ELR (cell line): ENCODE measurements around the gene LCORL.
A peak's percentile ranks its signal among the peaks of the same experiment; 100 is the strongest.
"Not testable (repeated sequence)": the region's sequence is repeated elsewhere in the genome, so short reads cannot be mapped to it uniquely, and the experiment has no call there.

ENCODE experiments used
- DNase-seq: peaks from one replicate; pipeline ENCODE4 v3.0.0-alpha.2; 2015; ENCODE audit warnings: low read depth

Gene LCORL

GRCh38 chr4:17851959-17852358, 169.6 kb downstream of the LCORL start:
- DNase-seq = no peak

- not testable (repeated sequence) for DNase-seq
Observed at GRCh38 chr4:17850295-17850694, 171.3 kb downstream of the LCORL start.

GRCh38 chr4:17846266-17846665, 175.3 kb downstream of the LCORL start:
- DNase-seq = peak; percentile 51

GRCh38 chr4:17823871-17824669, 197.5 kb downstream of the LCORL start:
- no peak for DNase-seq

- DNase-seq = peak; percentile 64
Observed at GRCh38 chr4:17817027-17817426, 204.5 kb downstream of the LCORL start.

GRCh38 chr4:17816142-17816541, 205.4 kb downstream of the LCORL start:
- DNase-seq = no peak

- peak; percentile 76 for DNase-seq
Observed at GRCh38 chr4:17814140-17814539, 207.4 kb downstream of the LCORL start.

- peak; percentile 30 for DNase-seq
Observed at GRCh38 chr4:17812801-17813200, 208.8 kb downstream of the LCORL start.

GRCh38 chr4:17812125-17812524, 209.4 kb downstream of the LCORL start:
- peak; percentile 16 for DNase-seq

GRCh38 chr4:17811078-17811603, 210.4 kb downstream of the LCORL start:
- peak; percentile 47 for DNase-seq

- peak; percentile 99 for DNase-seq
Observed at GRCh38 chr4:17810260-17811077, 211.1 kb downstream of the LCORL start, which contains the start of the genes DCAF16 and NCAPG. DCAF16 (minus strand) TSS chr4:17810757; CDS start chr4:17804141, 6,616 bp downstream. NCAPG (plus strand) TSS chr4:17810979; CDS start chr4:17811078, 99 bp downstream.

GRCh38 chr4:17809667-17810066, 211.9 kb downstream of the LCORL start:
- no peak for DNase-seq

GRCh38 chr4:17807446-17807845, 214.1 kb downstream of the LCORL start:
- DNase-seq = no peak

GRCh38 chr4:17805580-17806155, 215.9 kb downstream of the LCORL start:
- no peak for DNase-seq

GRCh38 chr4:17797808-17798207, 223.7 kb downstream of the LCORL start:
- no peak for DNase-seq

GRCh38 chr4:17794730-17795129, 226.8 kb downstream of the LCORL start:
- DNase-seq = no peak
